GM13976 (cell line): ENCODE results near the gene BOLL.

Experiments
- DNase-seq: peaks from one replicate; pipeline ENCODE4 v3.0.0; 2012; ENCODE audit warnings: low spot score
- in situ Hi-C: fragments of 300-500 bp; cut with MboI; formaldehyde crosslinking; loops from one replicate; pipeline ENCODE4 v1.12.0; 2022; ENCODE audit warnings: low sequenced_read_pairs, mixed read lengths, inconsistent platforms; ENCODE audit not compliant: unreplicated experiment
- TF ChIP-seq, protein P1 (sequence below): IDR thresholded peaks from 2 replicates; pipeline ENCODE4 v1.5.1; 2012; ENCODE audit warnings: borderline replicate concordance, mild to moderate bottlenecking; ENCODE audit not compliant: insufficient read depth; ENCODE audit errors: extremely low read depth, missing control alignments, control extremely low read depth

The BOLL gene

DNA sequence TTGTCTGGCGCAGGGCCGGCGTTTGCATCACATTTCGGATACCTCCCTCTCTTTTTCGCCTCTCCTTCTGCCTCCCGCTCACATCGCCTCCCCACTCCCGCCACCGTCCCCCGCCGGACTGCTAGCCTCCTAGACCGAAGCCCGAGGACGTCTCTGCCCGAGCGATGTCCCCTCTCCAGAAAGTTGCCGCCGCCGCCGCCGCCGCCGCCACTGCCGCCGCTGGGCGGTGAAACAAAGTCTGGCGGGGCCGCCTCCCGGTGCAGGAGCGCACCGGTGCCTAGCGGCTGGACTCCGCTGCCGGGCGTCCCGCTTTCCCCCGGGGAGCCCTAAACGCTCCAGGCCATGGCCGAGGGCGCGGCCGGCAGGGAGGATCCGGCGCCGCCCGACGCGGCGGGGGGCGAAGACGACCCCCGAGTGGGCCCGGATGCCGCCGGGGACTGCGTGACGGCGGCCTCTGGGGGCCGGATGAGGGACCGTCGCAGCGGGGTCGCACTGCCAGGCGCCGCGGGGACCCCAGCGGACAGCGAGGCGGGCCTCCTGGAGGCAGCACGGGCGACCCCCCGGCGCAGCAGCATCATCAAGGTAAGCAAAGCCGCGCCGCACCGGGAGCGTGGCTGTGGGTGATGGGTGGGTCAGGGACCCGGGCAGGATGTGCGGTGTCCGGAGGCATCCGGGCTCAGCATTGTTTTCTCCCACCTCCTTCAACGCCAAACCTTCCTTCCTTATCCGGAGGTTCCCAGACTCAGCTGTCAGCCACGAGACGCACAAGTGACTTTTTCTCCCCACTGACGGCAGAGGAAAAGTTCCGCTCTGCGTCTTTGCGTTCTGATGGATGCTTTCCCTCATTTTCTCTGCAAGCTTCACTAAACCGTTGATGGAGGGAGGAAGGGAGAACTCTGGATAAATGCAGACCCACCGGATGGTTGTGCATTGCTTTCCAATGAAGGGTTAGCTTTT lies 19.9 kb upstream of the BOLL start:
- TF ChIP-seq, protein P1, sequence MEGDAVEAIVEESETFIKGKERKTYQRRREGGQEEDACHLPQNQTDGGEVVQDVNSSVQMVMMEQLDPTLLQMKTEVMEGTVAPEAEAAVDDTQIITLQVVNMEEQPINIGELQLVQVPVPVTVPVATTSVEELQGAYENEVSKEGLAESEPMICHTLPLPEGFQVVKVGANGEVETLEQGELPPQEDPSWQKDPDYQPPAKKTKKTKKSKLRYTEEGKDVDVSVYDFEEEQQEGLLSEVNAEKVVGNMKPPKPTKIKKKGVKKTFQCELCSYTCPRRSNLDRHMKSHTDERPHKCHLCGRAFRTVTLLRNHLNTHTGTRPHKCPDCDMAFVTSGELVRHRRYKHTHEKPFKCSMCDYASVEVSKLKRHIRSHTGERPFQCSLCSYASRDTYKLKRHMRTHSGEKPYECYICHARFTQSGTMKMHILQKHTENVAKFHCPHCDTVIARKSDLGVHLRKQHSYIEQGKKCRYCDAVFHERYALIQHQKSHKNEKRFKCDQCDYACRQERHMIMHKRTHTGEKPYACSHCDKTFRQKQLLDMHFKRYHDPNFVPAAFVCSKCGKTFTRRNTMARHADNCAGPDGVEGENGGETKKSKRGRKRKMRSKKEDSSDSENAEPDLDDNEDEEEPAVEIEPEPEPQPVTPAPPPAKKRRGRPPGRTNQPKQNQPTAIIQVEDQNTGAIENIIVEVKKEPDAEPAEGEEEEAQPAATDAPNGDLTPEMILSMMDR, result no peak
- in situ Hi-C loops, result loop anchor here (10.0 kb wide), 1 partner anchor 320 kb away; no protein-coding TSS in a partner anchor

GRCh38 chr2:197804049-197804757 lies 19.1 kb upstream of the BOLL start, which contains the start of gene PLCL1:
Gene PLCL1, plus strand, starts transcription at chr2:197804593.
- TF ChIP-seq, protein P1, result no peak
- in situ Hi-C loops, result loop anchor here (10.0 kb wide), 1 partner anchor 321 kb away; no protein-coding TSS in a partner anchor
- peak; percentile 93 for DNase-seq

More for the DNA sequence above, 19.9 kb upstream of the BOLL start:
- peak; percentile 46 for DNase-seq

- DNase-seq, result peak; percentile 51
- in situ Hi-C loops, result loop anchor here (10.0 kb wide), 1 partner anchor 322 kb away; no protein-coding TSS in a partner anchor
- TF ChIP-seq, protein P1, result peak; percentile 54
These were observed 17.9 kb upstream of the BOLL start for GRCh38 chr2:197803033-197803444.

DNA sequence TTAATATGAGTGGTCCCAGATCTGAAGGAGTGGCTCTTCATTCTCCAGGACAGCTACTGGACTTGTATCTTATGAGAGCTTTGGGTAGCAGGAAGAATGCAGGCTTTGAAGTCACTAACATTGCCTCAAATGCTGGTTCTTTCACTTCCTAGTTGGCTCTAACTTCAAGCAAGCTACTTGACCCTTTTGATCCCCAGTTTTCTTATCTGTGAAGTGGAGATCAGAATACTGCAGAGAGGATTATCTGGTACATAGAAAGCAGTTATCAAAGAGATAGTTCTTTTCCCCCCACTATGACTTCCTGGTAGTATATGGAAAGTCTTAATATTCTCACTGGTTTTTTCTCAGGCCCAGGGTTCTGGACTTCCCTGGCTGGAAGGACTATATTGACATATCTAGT lies 15.9 kb upstream of the BOLL start:
- TF ChIP-seq, protein P1, result no peak
- no peak for DNase-seq
- in situ Hi-C loops, result loop anchor here (10.0 kb wide), 1 partner anchor 324 kb away; no protein-coding TSS in a partner anchor

DNA sequence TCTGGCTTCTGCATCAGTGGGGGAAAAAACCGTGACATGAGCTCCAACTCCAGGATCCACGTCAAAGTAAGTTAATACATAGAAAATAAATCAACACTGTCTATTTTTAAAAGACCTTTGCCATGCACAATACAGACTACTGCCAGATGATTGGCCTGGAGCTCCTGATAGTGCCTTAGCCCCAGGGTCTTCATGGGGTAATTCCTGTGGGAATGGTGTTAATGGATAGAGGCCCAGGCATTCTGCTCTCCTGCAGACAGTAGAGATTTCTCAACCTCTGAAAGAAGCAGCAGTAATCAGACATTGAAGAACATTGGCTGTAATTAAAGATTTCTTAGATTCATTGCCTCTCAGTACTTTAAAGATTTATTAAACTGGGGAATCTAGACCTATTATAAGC lies 15.0 kb upstream of the BOLL start:
- no peak for DNase-seq
- TF ChIP-seq, protein P1, result no peak
- in situ Hi-C loops, result loop anchor here (10.0 kb wide), 1 partner anchor 325 kb away; no protein-coding TSS in a partner anchor

DNA sequence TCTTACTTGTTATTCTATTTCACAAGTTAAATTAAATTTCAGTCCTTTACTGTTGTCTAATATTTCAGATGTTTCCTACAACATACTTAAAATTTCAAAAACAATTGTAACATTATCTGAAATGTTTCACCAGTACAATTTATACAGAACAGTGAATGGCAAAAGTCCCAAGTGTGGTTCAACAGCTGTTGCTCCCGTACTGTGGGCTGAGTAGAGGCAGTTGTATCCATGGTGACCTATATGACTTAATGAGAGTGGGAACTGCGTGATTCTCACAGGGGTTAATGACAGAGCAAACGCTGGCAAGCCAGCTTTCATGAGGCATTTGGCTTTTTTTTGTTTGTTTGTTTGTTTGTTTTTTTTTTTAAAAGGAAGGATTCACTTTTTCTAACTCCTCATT lies 13.9 kb upstream of the BOLL start:
- no peak for DNase-seq
- in situ Hi-C loops, result no loop called here
- TF ChIP-seq, protein P1, result no peak
